Thymus (tissue), 11 donors: ENCODE data around the gene ZBTB7C. TPM values are rescaled to one million over a fixed set of nuclear protein-coding genes. Genes with fewer than 3 reads are reported as not detected.

Source experiments
- DNase-seq, 9 donors: peaks; one replicate each; pipeline ENCODE4 v3.0.0-alpha.2; 2013; ENCODE audit warnings: low spot score in 9 of 9, low read depth in 6 of 9, missing footprints in 1 of 9
- H3K27ac ChIP-seq, 2 donors: one replicate each; pipeline ENCODE4 v1.5.1; 2013; ENCODE audit warnings: control low read depth in 1 of 2, low read depth in 1 of 2, low read length in 1 of 2, mild to moderate bottlenecking in 1 of 2, moderate library complexity in 1 of 2
- H3K27me3 ChIP-seq, 2 donors: one replicate each; pipeline ENCODE4 v1.5.1; 2013; ENCODE audit warnings: low read length in 1 of 2; ENCODE audit not compliant: control insufficient read depth in 2 of 2, insufficient read depth in 1 of 2
- H3K36me3 ChIP-seq, 2 donors: one replicate each; pipeline ENCODE4 v1.5.1; 2013; ENCODE audit warnings: low read length in 1 of 2, mild to moderate bottlenecking in 1 of 2, moderate library complexity in 1 of 2; ENCODE audit not compliant: control insufficient read depth in 2 of 2, insufficient read depth in 2 of 2
- H3K4me1 ChIP-seq, 2 donors: one replicate each; pipeline ENCODE4 v1.5.1; 2013; ENCODE audit warnings: low read length in 2 of 2; ENCODE audit not compliant: control insufficient read depth in 2 of 2, insufficient read depth in 2 of 2
- H3K4me3 ChIP-seq, 2 donors: one replicate each; pipeline ENCODE4 v1.5.1; 2013; ENCODE audit warnings: low read length in 2 of 2, control low read depth in 1 of 2, mild to moderate bottlenecking in 1 of 2
- H3K9me3 ChIP-seq, 2 donors: one replicate each; pipeline ENCODE4 v1.5.1; 2013; ENCODE audit warnings: low read length in 1 of 2, mild to moderate bottlenecking in 1 of 2; ENCODE audit not compliant: control insufficient read depth in 2 of 2, insufficient read depth in 1 of 2
- WGBS: extraction: QIAGEN DNeasy Blood & Tissue Kit; methylation state at CpG from one replicate; pipeline ENCODE4 v1.1.7; 2013; 5-methylcytosine and 5-hydroxymethylcytosine counted together
- polyA plus RNA-seq: library from polyadenylated mRNA; stranded (reverse); fragments of 200-250 nt; gene quantifications from one replicate; pipeline ENCODE4 v1.2.3, GENCODE V29; 2013
- total RNA-seq: library from RNA; stranded (reverse); fragments of 120-200 nt; gene quantifications from one replicate; pipeline ENCODE4 v1.2.4, GENCODE V29; 2013
- donor health status: healthy.

Gene ZBTB7C
- total and polyA plus RNA-seq, 2 donors: 0.14 to 0.73 TPM

DNA sequence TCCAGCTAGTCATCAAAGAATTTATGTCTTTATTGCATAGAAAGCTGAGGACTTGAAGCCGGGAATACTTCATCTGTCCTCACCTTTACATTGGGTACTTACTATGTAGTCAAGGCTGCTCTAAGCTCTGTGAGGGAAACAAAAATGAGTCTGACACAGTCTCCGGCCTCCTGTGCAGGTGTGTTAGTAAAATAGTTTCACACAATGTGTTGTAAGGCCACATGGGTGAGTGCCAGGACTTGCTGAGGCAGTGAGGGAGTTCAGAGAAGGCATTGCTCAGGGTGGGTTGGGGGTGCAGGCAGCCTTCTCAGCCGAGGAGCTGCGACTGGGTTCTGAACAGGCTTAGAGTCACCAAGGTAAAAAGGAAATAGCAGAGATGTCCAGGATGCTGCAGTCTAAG is 424.2 kb downstream of the ZBTB7C start:
- Histone ChIP-seq H3K27ac (no peak overlapping the region), H3K36me3 (no peaks in the 10 kb centered on the region), H3K9me3 (no peaks in the 10 kb centered on the region), H3K4me1 (peaks cover 0 to 5% of the 10 kb centered on the region in 2 donors), H3K27me3 (no peaks in the 10 kb centered on the region), H3K4me3 (no peak overlapping the region)
- 93% methylated on average over 4 of the region's 4 CpGs for WGBS
- no peak for DNase-seq

DNA sequence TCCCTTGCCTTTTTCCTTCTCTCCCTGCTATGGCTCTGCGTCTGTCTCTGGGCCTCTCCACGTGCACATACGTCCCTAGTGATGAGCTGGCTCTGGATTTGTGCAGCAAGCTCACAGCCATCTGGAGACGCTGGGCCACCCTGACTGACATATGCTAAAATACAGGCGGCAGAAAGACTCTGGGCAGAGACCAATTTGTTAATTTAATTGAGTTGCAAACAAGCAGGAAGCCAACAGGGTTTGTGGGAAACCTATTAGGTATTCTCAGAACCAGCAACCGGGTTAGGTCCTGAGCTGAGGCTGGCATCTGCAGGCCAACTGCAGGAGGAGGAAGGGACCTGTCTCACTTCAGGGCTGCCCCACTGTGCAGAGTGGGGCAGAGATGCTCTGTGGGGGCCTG is 425.2 kb downstream of the ZBTB7C start:
- H3K27ac ChIP-seq: no peak overlapping the region
- H3K4me3 ChIP-seq: no peak overlapping the region
- peaks cover 0 to 5% of the 10 kb centered on the region in 2 donors for H3K4me1 ChIP-seq
- no peaks in the 10 kb centered on the region for H3K9me3 ChIP-seq
- DNase-seq: no peak
- no peaks in the 10 kb centered on the region for H3K27me3 ChIP-seq
- no peaks in the 10 kb centered on the region for H3K36me3 ChIP-seq
- WGBS: 97% methylated on average over 6 of the region's 6 CpGs

DNA sequence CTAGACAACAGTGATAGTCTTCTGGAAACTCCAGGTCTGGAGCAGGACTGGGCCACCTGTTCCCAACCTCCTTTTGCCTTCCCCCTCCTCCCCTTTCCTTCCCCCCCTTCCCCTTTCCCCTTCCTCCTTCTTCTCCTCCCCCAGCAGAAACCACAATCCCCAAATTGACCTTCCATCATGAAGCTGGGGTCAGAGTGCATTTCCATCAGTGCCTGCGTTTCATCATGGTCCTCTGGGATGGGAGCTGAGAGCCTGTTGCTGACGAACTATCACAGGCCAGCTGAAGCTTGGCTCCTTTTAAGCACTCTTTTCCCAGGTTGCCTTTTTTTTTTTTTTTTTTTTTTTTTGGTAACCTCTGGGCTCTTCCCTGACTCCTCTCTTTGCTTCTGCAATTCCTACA is 426.1 kb downstream of the ZBTB7C start:
- Histone ChIP-seq H3K27me3 (no peaks in the 10 kb centered on the region), H3K4me3 (no peak overlapping the region), H3K9me3 (no peaks in the 10 kb centered on the region), H3K4me1 (peaks cover 0 to 5% of the 10 kb centered on the region in 2 donors), H3K27ac (no peak overlapping the region), H3K36me3 (no peaks in the 10 kb centered on the region)
- 97% methylated on average over 2 of the region's 2 CpGs for WGBS
- no peak for DNase-seq

DNA sequence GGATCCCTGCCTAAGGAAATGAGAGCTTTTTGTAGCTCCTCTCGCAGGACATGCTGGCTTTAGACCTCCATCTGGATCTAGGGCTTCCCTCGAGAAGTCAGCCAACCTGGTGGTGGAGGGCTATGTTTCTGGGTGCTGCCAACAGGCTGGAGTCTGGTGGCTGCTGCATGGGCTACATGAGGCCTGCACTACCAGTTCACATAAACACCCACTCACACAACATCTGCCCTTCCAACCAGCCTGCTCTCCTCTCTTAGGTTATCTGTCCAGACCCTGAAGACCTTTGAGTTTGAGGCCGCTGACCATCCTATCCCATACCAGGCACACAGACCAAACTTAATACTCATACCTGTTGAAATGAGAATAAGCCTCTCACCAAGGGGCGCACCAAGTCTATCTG is 427.4 kb downstream of the ZBTB7C start:
- H3K4me3 ChIP-seq: no peak overlapping the region
- H3K27ac ChIP-seq: no peak overlapping the region
- WGBS: 97% methylated on average over 4 of the region's 4 CpGs
- peaks cover 0 to 5% of the 10 kb centered on the region in 2 donors for H3K4me1 ChIP-seq
- no peaks in the 10 kb centered on the region for H3K9me3 ChIP-seq
- no peaks in the 10 kb centered on the region for H3K27me3 ChIP-seq
- H3K36me3 ChIP-seq: no peaks in the 10 kb centered on the region
- DNase-seq: no peak

DNA sequence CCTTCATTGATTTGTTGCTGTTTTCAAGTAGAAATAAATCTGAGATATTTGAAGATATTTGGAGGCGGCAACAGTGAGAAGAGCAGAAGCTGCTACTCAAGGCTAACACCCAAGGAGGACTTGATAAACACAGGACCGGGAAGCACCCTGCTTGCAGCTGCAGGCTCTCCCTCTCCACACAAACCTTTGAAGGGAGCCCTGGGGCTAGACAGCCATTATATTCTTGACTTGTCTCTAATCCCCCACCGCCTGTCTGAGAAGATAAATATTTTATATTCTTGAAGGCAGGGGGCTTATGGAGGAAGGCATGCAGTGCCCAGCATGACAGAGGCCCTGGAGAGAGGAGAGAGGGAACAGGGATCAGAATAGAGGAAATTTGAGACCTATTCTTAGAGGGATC is 427.9 kb downstream of the ZBTB7C start:
- no peak overlapping the region for H3K4me3 ChIP-seq
- DNase-seq: no peak
- WGBS: 85% methylated on average over 3 of the region's 3 CpGs
- H3K27me3 ChIP-seq: no peaks in the 10 kb centered on the region
- peaks cover 0 to 5% of the 10 kb centered on the region in 2 donors for H3K4me1 ChIP-seq
- H3K27ac ChIP-seq: no peak overlapping the region
- H3K9me3 ChIP-seq: no peaks in the 10 kb centered on the region
- H3K36me3 ChIP-seq: no peaks in the 10 kb centered on the region

DNA sequence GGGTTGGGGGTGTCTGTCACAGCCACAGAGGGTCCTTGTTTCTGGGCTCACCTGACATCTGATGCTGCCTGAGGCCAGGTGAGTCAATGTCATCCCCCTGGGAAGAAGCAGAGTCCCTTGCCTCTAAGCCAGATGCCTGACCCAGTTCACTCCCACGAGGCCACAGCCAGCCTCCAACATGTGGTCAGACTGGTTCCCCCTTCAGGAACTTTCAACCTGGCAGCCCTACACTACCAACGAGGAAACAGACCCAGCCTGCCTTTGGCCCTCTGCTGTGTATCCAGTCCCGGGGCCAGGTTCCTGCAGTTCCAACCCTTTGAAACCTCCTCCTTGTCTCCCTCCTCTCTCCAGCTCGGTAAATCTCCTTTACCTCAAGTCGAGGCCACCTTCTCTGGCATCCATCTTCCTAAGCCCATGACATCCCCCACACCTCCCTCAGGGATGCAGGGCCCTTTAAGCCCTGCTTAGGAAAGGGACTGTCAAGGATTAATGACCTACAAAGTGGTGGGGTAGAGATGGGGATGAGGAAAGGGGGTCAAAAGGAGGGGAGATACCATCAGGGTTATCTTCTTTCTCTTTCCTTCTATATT is 429.5 kb downstream of the ZBTB7C start:
- H3K4me3 ChIP-seq: no peak overlapping the region
- no peaks in the 10 kb centered on the region for H3K9me3 ChIP-seq
- H3K36me3 ChIP-seq: no peaks in the 10 kb centered on the region
- no peaks in the 10 kb centered on the region for H3K27me3 ChIP-seq
- no peak for DNase-seq
- 80% methylated on average over 5 of the region's 5 CpGs for WGBS
- peaks cover 0 to 5% of the 10 kb centered on the region in 2 donors for H3K4me1 ChIP-seq
- no peak overlapping the region for H3K27ac ChIP-seq

DNA sequence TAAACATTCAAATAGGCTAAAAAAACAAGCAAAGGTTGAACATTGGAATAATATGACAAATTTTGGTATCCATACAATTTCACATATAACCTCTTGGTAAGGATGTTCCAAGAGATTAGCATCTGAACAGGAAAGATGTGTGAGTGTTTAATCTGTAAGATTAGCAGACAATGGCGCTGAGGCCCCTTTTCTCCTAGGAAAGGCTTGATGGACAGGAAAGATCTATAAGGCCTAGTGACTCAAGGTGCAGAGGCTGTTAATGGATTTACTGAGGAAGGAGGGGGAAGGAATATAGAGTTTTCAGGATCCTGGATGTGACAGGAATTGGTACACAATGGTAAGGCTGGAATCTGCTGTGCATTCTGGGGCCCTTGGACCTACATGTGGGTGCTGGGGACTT is 430.6 kb downstream of the ZBTB7C start:
- DNase-seq: no peak
- H3K27me3 ChIP-seq: no peaks in the 10 kb centered on the region
- no peaks in the 10 kb centered on the region for H3K36me3 ChIP-seq
- no peak overlapping the region for H3K4me3 ChIP-seq
- 92% methylated on average over 1 of the region's 1 CpG for WGBS
- no peak overlapping the region for H3K27ac ChIP-seq
- no peaks in the 10 kb centered on the region for H3K9me3 ChIP-seq
- peaks cover 0 to 5% of the 10 kb centered on the region in 2 donors for H3K4me1 ChIP-seq

DNA sequence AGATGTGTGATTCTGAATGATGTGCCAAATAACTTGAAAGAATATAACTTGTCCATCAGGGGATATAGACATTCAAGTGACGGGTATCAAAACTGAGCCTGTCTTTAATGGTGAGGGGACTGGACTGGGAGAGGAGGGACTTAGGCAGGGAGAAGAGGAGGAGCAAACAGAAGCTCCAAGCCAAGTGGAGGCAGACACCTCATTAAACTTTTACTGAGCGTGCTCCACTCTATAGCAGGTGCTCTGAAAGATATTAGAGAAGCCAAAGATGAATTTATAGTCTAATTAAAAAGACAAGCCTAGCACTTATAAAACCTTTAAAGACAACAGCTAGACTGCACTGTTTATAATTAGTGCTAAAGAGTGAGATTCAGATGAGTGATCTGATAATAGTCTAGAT is 431.0 kb downstream of the ZBTB7C start:
- WGBS: 96% methylated on average over 2 of the region's 2 CpGs
- peaks cover 0 to 5% of the 10 kb centered on the region in 2 donors for H3K4me1 ChIP-seq
- H3K4me3 ChIP-seq: no peak overlapping the region
- H3K27ac ChIP-seq: no peak overlapping the region
- no peaks in the 10 kb centered on the region for H3K9me3 ChIP-seq
- H3K27me3 ChIP-seq: no peaks in the 10 kb centered on the region
- no peaks in the 10 kb centered on the region for H3K36me3 ChIP-seq
- DNase-seq: no peak
